HT1080 (cell line): ENCODE data around the gene ZNG1E. TPM values are rescaled to one million over a fixed set of nuclear protein-coding genes. Genes with fewer than 3 reads are reported as not detected.
"Not testable (repeated sequence)": the region's sequence is repeated elsewhere in the genome, so short reads cannot be mapped to it uniquely, and the experiment has no call there.

Experiments used
- DNase-seq: peaks from one replicate; pipeline ENCODE4 v3.0.0-alpha.2; 2015; ENCODE audit warnings: low read depth
- polyA plus RNA-seq, 2 experiments: library from polyadenylated mRNA; depleted of rRNA; stranded (reverse); fragments of >200 nt; gene quantifications; 2 replicates each; pipeline ENCODE4 v1.2.3, GENCODE V29; 2015
- total RNA-seq: library from RNA; depleted of rRNA; stranded (reverse); fragments of >200 nt; shearing (Covaris generic); gene quantifications from 2 replicates; pipeline ENCODE4 v1.2.3, GENCODE V29; 2014; rRNA removed

The ZNG1E gene
- total RNA-seq = 24.2 and 28.6 TPM in 2 replicates
- 39.0 and 39.5 TPM in 2 replicates for polyA plus RNA-seq (2015; cell fraction: cytosol; rRNA removed)
- 111 and 115 TPM in 2 replicates for polyA plus RNA-seq (2015; cell fraction: nucleus; rRNA removed)

DNA sequence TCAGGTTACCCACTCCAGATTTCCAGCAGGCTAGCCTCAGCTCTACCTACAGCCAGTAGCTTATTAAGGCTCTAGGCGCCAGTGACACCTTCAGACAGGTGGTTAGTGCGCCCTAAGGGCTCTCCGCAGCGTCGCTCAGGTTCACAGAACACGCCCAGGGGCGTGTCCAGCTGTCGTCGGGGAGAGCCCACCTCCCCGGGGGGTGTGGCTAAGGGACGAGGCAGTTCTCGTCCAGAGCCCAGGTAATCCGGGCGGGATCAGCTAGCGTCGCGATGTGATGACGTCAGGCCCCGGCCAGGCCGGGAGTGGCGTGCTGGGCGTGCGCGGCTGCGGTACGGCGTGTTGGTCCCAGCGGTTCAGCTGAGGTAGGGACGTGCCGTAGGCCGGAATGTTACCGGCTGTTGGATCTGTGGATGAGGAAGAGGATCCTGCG is at the start of gene ZNG1E:
Gene ZNG1E (plus strand): TSS at position 340 of the 433 bp plus-strand sequence. CDS start 49 bp downstream, at position 389.
- peak; percentile 18 for DNase-seq

DNA sequence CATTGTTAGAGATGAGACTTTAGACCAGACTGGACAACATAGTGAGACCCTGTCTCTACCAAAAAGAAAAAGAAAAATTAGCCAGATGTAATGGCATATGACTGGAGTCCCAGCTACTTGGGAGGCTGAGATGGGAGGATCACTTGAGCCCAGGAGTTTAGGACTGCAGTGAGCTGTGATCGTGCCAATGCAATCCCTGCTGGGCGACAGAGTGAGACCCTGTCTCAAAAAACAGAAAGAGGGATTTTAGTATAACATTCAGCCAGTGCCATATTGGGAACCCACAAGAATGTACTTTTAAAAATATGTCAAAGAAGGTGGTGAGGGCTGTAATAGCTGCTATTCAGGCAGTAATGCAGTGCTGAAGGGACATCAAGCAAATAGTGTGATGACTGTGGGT is 2.1 kb upstream of the ZNG1E start:
- not testable (repeated sequence) for DNase-seq

DNA sequence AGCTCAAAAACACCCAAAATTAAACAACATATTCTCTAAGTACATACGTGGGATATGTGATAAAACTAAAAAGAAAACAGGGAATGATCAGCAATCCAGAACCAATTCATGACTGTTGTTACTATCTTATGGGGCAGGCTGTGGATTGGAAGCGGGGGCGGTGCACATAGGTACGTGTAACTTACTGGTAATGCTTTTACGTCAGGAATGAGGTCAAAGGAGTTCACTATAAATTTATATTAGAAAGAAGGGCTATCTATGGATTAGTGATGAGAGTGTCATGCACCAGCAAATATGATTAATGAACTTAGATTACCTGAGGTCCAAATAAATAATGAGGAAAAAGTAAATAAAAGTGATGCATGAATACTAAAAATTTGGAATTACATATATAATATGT is 710 bp upstream of the ZNG1E start:
- not testable (repeated sequence) for DNase-seq

DNA sequence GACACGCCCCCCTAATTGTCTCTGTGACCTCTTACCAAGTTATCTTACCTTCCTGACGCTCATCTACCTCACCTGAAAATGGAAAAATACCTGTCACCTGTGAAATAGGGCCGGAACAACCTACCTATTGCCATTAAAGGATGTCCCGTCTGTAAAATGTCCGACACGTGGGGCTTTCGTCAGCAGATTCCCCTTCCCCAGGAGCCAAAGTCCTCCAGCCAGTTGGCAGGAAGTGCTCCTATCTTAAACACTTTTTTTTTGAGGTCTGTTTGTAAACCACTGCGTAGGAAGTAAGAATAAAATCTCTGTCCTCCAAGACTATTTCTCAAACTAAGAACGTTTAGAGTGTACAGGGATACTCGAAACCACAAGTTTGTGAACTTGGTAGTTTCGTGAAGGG is 661 bp downstream of the ZNG1E start:
- not testable (repeated sequence) for DNase-seq

DNA sequence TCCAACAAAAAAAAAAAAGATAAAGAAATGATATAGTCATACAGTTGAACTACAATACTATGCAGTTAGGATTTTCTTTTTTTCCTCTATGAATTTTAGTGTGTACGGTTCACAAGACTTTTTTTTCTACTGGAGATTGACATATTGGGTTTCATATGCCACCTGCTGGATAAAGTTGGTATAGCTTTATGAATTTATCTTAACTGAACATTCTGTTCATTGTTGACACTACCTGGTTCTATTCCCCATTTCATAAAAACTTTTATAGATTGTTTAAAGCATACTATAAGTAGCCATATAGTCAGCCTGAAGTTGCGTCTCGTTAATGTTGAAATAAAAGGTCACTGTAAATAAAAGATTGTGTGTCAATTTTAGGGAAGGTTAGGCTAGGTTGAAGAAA is 2.8 kb downstream of the ZNG1E start:
- DNase-seq = not testable (repeated sequence)

DNA sequence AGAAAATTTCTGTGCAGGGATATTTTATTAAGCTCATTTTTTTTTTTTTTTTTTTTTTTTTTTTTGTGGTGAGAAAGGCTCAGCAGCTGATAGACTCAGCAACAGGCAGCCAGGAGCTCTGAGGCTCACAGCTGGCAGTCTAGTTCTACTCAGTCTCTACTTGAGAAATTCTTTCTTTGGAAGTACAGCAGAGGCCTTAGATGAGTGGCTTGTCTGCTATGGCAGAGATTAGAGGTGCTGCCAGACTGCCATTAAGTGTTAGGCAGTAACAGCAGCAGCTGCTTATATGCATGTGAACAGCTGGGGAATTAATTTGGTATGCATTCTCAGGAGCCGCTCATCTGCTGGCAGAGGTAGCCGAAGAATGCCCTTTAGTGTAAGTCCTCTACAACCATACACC is 27.8 kb downstream of the ZNG1E start:
- DNase-seq = not testable (repeated sequence)

DNA sequence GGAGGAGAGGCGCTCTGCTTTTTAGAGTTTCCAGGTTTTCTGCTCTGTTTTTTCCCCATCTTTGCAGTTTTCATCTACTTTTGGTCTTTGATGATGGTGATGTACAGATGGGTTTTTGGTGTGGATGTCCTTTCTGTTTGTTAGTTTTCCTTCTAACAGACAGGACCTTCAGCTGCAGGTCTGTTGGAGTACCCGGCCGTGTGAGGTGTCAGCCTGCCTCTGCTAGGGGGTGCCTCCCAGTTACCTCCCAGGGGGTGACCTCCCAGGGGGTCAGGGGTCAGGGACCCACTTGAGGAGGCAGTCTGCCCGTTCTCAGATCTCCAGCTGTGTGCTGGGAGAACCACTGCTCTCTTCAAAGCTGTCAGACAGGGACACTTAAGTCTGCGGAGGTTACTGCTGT is 38.7 kb downstream of the ZNG1E start:
- DNase-seq = not testable (repeated sequence)

DNA sequence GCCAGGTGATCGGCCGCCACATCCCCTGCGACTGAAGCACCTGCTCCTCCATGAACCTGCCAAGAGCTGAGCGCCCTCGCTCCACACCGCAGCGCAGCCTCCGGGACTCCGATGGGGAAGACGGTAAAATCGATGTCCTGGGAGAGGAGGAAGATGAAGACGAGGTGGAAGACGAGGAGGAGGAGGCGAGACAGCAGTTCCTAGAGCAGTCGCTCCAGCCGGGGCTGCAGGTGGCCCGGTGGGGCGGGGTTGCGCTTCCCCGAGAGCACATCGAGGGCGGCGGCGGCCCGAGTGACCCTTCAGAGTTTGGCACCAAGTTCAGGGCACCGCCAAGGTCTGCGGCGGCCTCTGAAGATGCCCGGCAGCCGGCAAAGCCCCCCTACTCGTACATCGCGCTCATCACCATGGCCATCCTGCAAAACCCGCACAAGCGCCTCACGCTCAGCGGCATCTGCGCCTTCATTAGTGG is 61.4 kb downstream of the ZNG1E start, which contains the start of gene FOXD4L4:
Gene FOXD4L4 (plus strand): TSS at position 51 of the 469 bp plus-strand sequence. CDS start 0 bp downstream, at position 51.
- DNase-seq = not testable (repeated sequence)

DNA sequence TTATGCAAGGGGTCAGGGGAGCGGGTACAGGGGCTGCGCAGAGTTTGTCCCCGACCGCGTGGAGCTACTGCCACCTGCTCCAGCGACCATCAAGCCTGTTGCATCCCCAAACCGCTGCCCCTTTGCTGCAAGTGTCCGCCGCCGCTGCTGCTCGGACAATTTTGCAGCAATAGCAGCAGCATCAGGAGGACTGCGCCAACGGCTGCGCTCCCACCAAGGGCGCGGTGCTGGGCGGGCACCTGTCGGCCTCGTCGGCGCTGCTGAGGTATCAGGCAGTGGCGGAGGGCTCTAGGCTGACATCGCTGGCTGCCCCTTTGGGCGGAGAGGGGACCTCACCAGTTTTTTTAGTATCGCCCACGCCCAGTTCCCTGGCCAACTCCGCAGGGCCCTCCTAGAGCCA is 62.4 kb downstream of the ZNG1E start:
- DNase-seq = not testable (repeated sequence)

Other genes with a start within 250 kb of the ZNG1E start
- gene FOXD4L4, start 61.2 kb downstream of the ZNG1E start, total RNA-seq = 0.14 and 0.70 TPM in 2 replicates